Urothelium cell line (cell line): ENCODE data around the gene SLC25A26.
A peak's percentile ranks its signal among the peaks of the same experiment; 100 is the strongest.
"Not testable (repeated sequence)": the region's sequence is repeated elsewhere in the genome, so short reads cannot be mapped to it uniquely, and the experiment has no call there.

ENCODE experiments used
- DNase-seq: peaks from one replicate; pipeline ENCODE4 v3.0.0; 2011; ENCODE audit warnings: low spot score, mixed read lengths
- FAIRE-seq: peaks from 2 replicates; lab custom pipeline; 2011; peaks lifted over from hg19 to GRCh38; lab: Jason Lieb, UNC

The SLC25A26 gene

GRCh38 chr3:66267031-66267430, 46.2 kb downstream of the SLC25A26 start:
- FAIRE-seq: peak; percentile 63
- DNase-seq: no peak

- no peak for DNase-seq
- no peak for FAIRE-seq
These were observed 47.1 kb downstream of the SLC25A26 start for GRCh38 chr3:66267906-66268305.

GRCh38 chr3:66268864-66269263, 48.1 kb downstream of the SLC25A26 start:
- no peak for FAIRE-seq
- DNase-seq: no peak

- FAIRE-seq: no peak
These were observed 48.6 kb downstream of the SLC25A26 start for GRCh38 chr3:66269411-66269810.

GRCh38 chr3:66270288-66270687, 49.5 kb downstream of the SLC25A26 start:
- FAIRE-seq (no peak), DNase-seq (no peak)

More at GRCh38 chr3:66269411-66269810, 48.6 kb downstream of the SLC25A26 start:
- DNase-seq: no peak

DNA sequence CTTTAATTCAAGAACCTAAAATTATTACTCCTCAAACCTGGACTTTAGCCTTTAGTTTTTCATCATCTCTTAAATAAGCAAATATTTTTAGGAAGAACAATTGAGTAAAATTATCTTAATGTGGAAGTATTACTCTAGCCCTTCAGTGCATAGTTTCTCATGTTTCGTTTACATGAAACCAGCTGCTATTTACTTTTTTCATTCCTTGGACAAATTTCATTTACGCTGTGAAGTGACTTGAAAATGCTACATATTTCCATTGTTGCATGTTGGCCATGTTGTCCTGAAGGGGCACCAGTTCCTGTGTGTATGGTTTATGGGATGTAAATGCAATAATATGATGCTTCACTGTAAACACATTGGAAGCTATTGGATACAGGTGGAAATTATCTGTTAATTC, 49.9 kb downstream of the SLC25A26 start:
- DNase-seq (no peak), FAIRE-seq (no peak)

GRCh38 chr3:66271231-66271630, 50.4 kb downstream of the SLC25A26 start:
- FAIRE-seq: no peak
- DNase-seq: no peak

GRCh38 chr3:66272016-66272415, 51.2 kb downstream of the SLC25A26 start:
- FAIRE-seq (no peak), DNase-seq (no peak)

DNA sequence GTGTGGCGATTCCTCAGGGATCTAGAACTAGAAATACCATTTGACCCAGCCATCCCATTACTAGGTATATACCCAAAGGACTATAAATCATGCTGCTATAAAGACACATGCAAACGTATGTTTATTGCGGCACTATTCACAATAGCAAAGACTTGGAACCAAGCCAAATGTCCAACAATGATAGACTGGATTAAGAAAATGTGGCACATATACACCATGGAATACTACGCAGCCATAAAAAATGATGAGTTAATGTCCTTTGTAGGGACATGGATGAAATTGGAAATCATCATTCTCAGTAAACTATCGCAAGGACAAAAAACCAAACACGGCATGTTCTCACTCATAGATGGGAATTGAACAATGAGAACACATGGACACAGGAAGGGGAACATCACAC, 54.0 kb downstream of the SLC25A26 start:
- not testable (repeated sequence) for DNase-seq, FAIRE-seq

GRCh38 chr3:66276705-66277274, 56.0 kb downstream of the SLC25A26 start:
- peak; percentile 45 for DNase-seq
- FAIRE-seq: no peak

- FAIRE-seq (no peak), DNase-seq (no peak)
These were observed 58.4 kb downstream of the SLC25A26 start for GRCh38 chr3:66279168-66279567.

DNA sequence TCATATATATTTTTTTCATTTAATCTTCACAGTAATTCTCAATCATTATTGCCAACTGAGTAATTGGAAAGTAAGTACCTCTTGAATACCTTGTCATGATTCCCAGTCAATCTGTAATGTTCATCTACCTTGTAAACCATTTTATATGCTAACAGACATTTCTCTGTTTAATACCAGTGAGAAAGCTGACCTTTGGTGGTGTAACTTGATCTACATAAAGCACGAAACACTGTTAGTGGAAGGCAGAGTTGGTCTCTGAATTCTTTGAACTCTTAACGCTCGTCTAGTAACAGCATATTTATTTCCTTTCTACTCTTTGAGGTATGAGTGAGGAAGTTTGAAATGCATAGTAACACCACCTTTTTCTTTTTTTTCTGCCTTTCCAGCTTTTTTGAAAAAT, 59.5 kb downstream of the SLC25A26 start:
- DNase-seq: no peak
- FAIRE-seq: no peak

- FAIRE-seq, DNase-seq: not testable (repeated sequence)
These were observed 71.1 kb downstream of the SLC25A26 start for GRCh38 chr3:66291922-66292321.

DNA sequence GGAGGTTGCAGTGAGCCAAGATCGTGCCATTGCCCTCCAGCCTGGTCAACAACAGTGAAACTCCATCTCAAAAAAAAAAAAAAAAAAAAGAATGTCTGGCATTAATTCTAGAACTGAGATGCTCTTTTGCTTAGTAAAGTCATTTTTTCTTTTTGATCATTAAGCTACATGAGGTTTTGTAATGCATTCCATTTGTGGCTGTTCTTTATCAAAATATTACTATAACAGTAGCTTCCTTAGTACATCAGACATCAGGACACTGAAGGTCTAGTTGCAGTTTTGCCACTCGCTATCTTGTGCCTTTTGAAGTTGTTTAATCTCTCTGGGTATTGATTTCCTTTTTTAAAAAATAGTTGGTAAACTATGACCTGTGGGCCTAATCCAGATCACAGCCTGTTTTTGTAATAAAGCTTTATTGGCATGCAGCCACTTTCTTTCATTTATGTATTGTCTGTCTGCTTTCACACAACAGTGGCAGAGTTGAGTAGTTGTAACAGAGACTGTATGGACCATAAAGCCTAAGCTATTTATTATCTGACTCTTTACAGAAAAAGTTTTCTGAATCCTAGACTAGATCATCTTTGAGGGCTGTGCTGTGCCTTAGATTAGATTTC, 76.6 kb downstream of the SLC25A26 start:
- FAIRE-seq (no peak), DNase-seq (no peak)

DNA sequence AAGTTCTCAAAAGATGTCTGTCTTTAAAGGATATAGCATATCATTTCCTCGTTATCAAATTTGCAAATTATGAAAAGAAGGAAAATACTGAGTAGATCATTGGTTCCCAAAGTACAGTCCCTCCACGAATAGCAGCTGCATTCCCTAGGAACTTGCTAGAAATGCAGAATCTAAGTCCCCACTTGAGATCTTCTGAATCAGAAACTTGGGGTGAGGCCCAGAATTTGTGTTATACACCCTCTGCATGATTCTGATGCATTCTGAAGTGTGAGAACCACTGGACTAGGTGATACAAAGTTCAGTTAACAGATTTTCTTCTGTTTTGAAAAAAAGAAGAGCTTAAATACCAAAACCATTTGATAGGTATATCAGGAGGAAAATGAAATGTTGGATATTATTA, 77.1 kb downstream of the SLC25A26 start:
- DNase-seq (no peak), FAIRE-seq (no peak)

DNA sequence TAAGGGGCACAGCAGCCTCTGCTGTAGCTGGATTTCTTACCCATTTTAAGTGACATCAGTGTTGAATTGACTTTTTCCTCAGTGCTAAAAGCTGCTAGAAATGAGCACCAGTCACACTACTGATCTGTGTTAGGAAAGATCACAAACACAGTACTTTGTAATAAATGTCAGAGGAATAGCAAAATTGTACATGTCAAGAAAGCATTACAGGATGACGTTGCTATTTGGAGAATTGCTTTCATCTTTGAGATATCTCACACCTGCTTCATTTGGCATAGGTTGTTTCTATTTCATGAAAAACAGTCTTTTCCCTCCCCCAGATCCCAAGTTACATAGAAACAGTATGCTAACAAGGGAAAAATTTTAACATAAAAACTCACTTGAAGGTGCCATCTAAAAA, 77.8 kb downstream of the SLC25A26 start:
- FAIRE-seq: no peak
- DNase-seq: no peak

DNA sequence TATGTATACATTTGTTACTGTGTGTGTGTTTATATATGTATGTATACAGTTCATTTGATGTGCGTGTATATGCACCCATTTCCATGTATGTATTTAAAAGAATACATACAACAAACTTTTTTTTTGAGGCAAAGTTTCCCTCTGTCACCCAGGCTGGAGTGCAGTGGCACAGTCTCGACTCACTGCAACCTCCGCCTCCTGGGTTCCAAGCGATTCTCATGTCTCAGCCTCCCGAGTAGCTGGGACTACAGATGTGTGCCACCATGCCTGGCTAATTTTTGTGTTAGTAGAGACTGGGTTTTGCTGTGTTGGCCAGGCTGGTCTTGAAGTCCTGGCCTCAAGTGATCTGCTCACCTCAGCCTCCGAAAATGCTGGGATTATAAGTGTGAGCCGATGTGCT, 78.3 kb downstream of the SLC25A26 start:
- FAIRE-seq, DNase-seq: not testable (repeated sequence)

- FAIRE-seq: no peak
These were observed 79.1 kb downstream of the SLC25A26 start for GRCh38 chr3:66299891-66300290.

DNA sequence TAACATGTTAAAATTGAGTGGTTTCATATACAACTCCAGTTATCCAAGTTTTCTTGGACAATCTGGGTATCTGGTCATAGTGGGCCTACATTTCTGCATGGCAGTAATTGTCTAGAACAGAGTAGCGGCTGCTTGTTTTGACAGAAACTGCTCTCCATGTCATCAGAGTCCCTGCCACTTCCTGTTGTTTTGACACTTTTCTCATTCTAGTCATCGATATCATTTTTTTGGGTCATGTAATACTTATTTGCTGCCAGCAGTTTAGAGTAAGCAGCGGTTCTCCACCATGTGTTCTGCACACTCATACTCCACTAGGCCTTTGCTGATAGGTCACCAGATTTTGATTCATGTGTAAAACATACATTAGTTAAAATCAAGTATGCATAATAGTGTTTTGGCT, 81.5 kb downstream of the SLC25A26 start:
- FAIRE-seq (no peak), DNase-seq (no peak)

More at GRCh38 chr3:66299891-66300290, 79.1 kb downstream of the SLC25A26 start:
- no peak for DNase-seq

- DNase-seq: no peak
- FAIRE-seq: no peak
These were observed 82.7 kb downstream of the SLC25A26 start for GRCh38 chr3:66303491-66303901.

DNA sequence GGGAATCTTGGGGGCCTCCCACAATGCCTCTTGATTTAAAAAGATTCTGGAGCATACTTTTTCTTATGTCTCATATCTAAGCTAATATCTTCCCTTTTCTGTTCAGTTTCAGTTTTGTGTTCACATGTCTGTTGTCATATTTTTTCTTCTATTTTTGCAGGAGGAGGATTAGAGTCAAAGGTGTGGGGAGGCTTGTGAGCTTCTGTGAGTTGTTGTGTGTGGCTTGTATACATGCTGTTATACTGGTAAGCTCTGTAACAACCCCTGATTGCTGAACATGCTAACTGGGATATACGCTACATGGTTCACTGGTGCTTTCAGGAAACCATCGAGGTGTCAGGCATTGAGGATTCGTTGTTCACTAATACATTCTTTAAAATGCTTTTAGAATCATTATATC, 83.5 kb downstream of the SLC25A26 start:
- FAIRE-seq (no peak), DNase-seq (no peak)

GRCh38 chr3:66306086-66306485, 85.3 kb downstream of the SLC25A26 start:
- FAIRE-seq: not testable (repeated sequence)

GRCh38 chr3:66306991-66307390, 86.2 kb downstream of the SLC25A26 start:
- FAIRE-seq, DNase-seq: not testable (repeated sequence)

More at GRCh38 chr3:66306086-66306485, 85.3 kb downstream of the SLC25A26 start:
- not testable (repeated sequence) for DNase-seq
